HCT116 (cell line): ENCODE measurements around the gene C1orf35. TPM values are rescaled to one million over a fixed set of nuclear protein-coding genes. Genes with fewer than 3 reads are reported as not detected.

Source experiments
- ATAC-seq: fragments of 200-7000 bp; cut with Tn5 transposase; 2 replicates; pipeline ENCODE4 v1.9.1; 2020; ENCODE audit warnings: mild to moderate bottlenecking, moderate library complexity
- BruUV-seq: library from RNA; stranded (reverse); fragments of 400-500 nt; replicated peaks from 2 replicates; lab custom pipeline; 2021; lab: Mats Ljungman, UMichigan
- CTCF ChIA-PET: fragments of 300-600 bp; sonication (Branson Sonifier 250); formaldehyde crosslinking; loops from one replicate; lab custom pipeline; 2021; ENCODE audit warnings: antibody characterized with exemption; lab: Charles Lee
- POLR2A ChIA-PET: fragments of 300-600, 350-600 bp; sonication (Branson Sonifier 250); formaldehyde crosslinking; loops from one replicate; lab custom pipeline; 2021; ENCODE audit warnings: antibody characterized with exemption; lab: Charles Lee
- RAD21 ChIA-PET, 2 experiments: fragments of 300-600 bp; sonication (Branson Sonifier 250); formaldehyde crosslinking; loops; one replicate each; lab custom pipeline; 2023; ENCODE audit warnings: low total read pairs in 2 of 2; ENCODE audit not compliant: uncharacterized antibody in 2 of 2, unreplicated experiment in 2 of 2, low non-redundant PET in 1 of 2; lab: Charles Lee
- DNase-seq: peaks from one replicate; pipeline ENCODE4 v3.0.0-alpha.2; 2010; ENCODE audit warnings: low read depth, low spot score
- H2AFZ ChIP-seq: fragments of 200-600 bp; shearing (Covaris generic), sonication (generic); 2 replicates; pipeline ENCODE4 v1.6.1; 2017; ENCODE audit warnings: low read depth, mixed run types, mixed read lengths, antibody characterized with exemption, low read length; ENCODE audit not compliant: poor library complexity, severe bottlenecking
- H3K27ac ChIP-seq: 2 replicates; pipeline ENCODE4 v1.5.1; 2012; ENCODE audit warnings: low read depth, low read length
- H3K27me3 ChIP-seq: fragments of 200-600 bp; sonication (generic); 2 replicates; pipeline ENCODE4 v1.6.1; 2016; ENCODE audit warnings: mixed run types, low read length, mixed read lengths; ENCODE audit not compliant: insufficient read depth
- H3K36me3 ChIP-seq, 2 experiments: fragments of 200-500 bp in 1 of 2; fragments of 200-600 bp in 1 of 2; sonication (Bioruptor generic) in 1 of 2; sonication (generic) in 1 of 2; 2 replicates each; pipeline versions ENCODE4 v1.5.1 to v1.6.1; 2014 to 2016; ENCODE audit warnings: low read length in 2 of 2, inconsistent platforms in 1 of 2, mixed read lengths in 1 of 2, mixed run types in 1 of 2; ENCODE audit not compliant: insufficient read depth in 2 of 2, control insufficient read depth in 1 of 2
- H3K4me1 ChIP-seq, 2 experiments: fragments of 200-600 bp in 1 of 2; sonication (generic) in 1 of 2; 2 replicates each; pipeline versions ENCODE4 v1.5.1 to v1.6.1; 2012 to 2017; ENCODE audit warnings: low read length in 2 of 2, inconsistent platforms in 1 of 2, mild to moderate bottlenecking in 1 of 2, mixed read lengths in 1 of 2, mixed run types in 1 of 2, moderate library complexity in 1 of 2; ENCODE audit not compliant: insufficient read depth in 2 of 2, control insufficient read depth in 1 of 2
- H3K4me2 ChIP-seq: fragments of 200-600 bp; sonication (generic); 2 replicates; pipeline ENCODE4 v1.6.1; 2017; ENCODE audit warnings: mixed run types, low read length, mixed read lengths
- H3K4me3 ChIP-seq, 2 experiments: fragments of 200-600 bp in 1 of 2; sonication (generic) in 1 of 2; replicated peaks in 1 of 2; 2 replicates each; pipeline ENCODE4 v1.5.1; 2011 to 2016; ENCODE audit warnings: low read length in 2 of 2, control low read depth in 1 of 2, low read depth in 1 of 2, mild to moderate bottlenecking in 1 of 2, mixed read lengths in 1 of 2, mixed run types in 1 of 2
- H3K79me2 ChIP-seq: fragments of 200-600 bp; sonication (generic); 2 replicates; pipeline ENCODE4 v1.6.1; 2017; ENCODE audit warnings: mild to moderate bottlenecking, mixed run types, low read length, moderate library complexity, mixed read lengths; ENCODE audit not compliant: insufficient read depth
- H3K9ac ChIP-seq: fragments of 200-600 bp; sonication (generic); 2 replicates; pipeline ENCODE4 v1.6.1; 2016; ENCODE audit warnings: low read length, mixed read lengths
- H3K9me2 ChIP-seq: fragments of 200-600 bp; sonication (generic), shearing (Covaris generic); 2 replicates; pipeline ENCODE4 v1.6.1; 2017; ENCODE audit warnings: mixed run types, mild to moderate bottlenecking, moderate library complexity; ENCODE audit not compliant: insufficient read depth
- H3K9me3 ChIP-seq, 2 experiments: fragments of 200-500 bp in 1 of 2; fragments of 200-600 bp in 1 of 2; sonication (Bioruptor generic) in 1 of 2; sonication (generic) in 1 of 2; 2 replicates each; pipeline ENCODE4 v1.6.1; 2014 to 2017; ENCODE audit warnings: low read length in 2 of 2, mixed read lengths in 2 of 2, inconsistent platforms in 1 of 2, low read depth in 1 of 2, mild to moderate bottlenecking in 1 of 2, mixed run types in 1 of 2, moderate library complexity in 1 of 2; ENCODE audit not compliant: control insufficient read depth in 1 of 2, insufficient read depth in 1 of 2
- H4K20me1 ChIP-seq: fragments of 200-600 bp; sonication (generic), shearing (Covaris generic); 2 replicates; pipeline ENCODE4 v1.6.1; 2017; ENCODE audit warnings: mixed run types, mild to moderate bottlenecking, moderate library complexity; ENCODE audit not compliant: insufficient read depth
- CBX3 ChIP-seq: IDR thresholded peaks from 2 replicates; pipeline ENCODE4 v1.6.1; 2012; ENCODE audit warnings: low read depth
- CEBPB ChIP-seq: IDR thresholded peaks from 2 replicates; pipeline ENCODE4 v1.6.1; 2012; ENCODE audit warnings: low read depth
- ELF1 ChIP-seq: IDR thresholded peaks from 2 replicates; pipeline ENCODE4 v1.6.1; 2012; ENCODE audit warnings: low read depth, borderline replicate concordance
- EZH2phosphoT487 ChIP-seq: fragments of 200-600 bp; IDR thresholded peaks from 2 replicates; pipeline ENCODE4 v1.6.1; 2018; ENCODE audit warnings: antibody characterized with exemption, borderline replicate concordance
- FOSL1 ChIP-seq: IDR thresholded peaks from 2 replicates; pipeline ENCODE4 v1.6.1; 2012; ENCODE audit warnings: low read depth
- JUND ChIP-seq: IDR thresholded peaks from 2 replicates; pipeline ENCODE4 v1.6.1; 2012
- POLR2A ChIP-seq: IDR thresholded peaks from 2 replicates; pipeline ENCODE4 v1.7.0; 2011; ENCODE audit warnings: borderline replicate concordance; ENCODE audit not compliant: insufficient read depth, insufficient read length; ENCODE audit errors: extremely low read depth
- POLR2AphosphoS5 ChIP-seq: IDR thresholded peaks from 2 replicates; pipeline ENCODE4 v1.6.1; 2011; ENCODE audit warnings: mild to moderate bottlenecking, low read depth, low read length, moderate library complexity
- RAD21 ChIP-seq: IDR thresholded peaks from 2 replicates; pipeline ENCODE4 v1.6.1; 2012; ENCODE audit warnings: low read depth, mild to moderate bottlenecking
- SIN3A ChIP-seq: IDR thresholded peaks from 2 replicates; pipeline ENCODE4 v1.6.1; 2012; ENCODE audit warnings: low read depth
- SP1 ChIP-seq: IDR thresholded peaks from 2 replicates; pipeline ENCODE4 v1.6.1; 2012; ENCODE audit warnings: low read depth
- TCF7L2 ChIP-seq: IDR thresholded peaks from 2 replicates; pipeline ENCODE4 v1.7.0; 2011; ENCODE audit warnings: borderline replicate concordance, inconsistent platforms; ENCODE audit not compliant: insufficient read depth, insufficient read length; ENCODE audit errors: extremely low read depth
- YY1 ChIP-seq: IDR thresholded peaks from 2 replicates; pipeline ENCODE4 v1.6.1; 2011; ENCODE audit warnings: low read length, low read depth, moderate library complexity, mild to moderate bottlenecking; ENCODE audit not compliant: insufficient replicate concordance; ENCODE audit errors: extremely low read depth
- ZFX ChIP-seq: fragments of 450-650 bp; IDR thresholded peaks from 2 replicates; pipeline ENCODE4 v1.6.1; 2017
- intact Hi-C: fragments of 100-400 bp; cut with micrococcal nuclease; formaldehyde crosslinking; loops from 2 replicates; pipeline ENCODE4 v1.10.0; 2022
- total RNA-seq: library from RNA; stranded (reverse); gene quantifications from one replicate; pipeline ENCODE4 v1.2.1, GENCODE V29; 2021; ENCODE audit not compliant: unreplicated experiment
- TF ChIP-seq, protein P1 (sequence below): IDR thresholded peaks from 2 replicates; pipeline ENCODE4 v1.6.1; 2012
- TF ChIP-seq, protein P2 (sequence below): IDR thresholded peaks from 2 replicates; pipeline ENCODE4 v1.6.1; 2012; ENCODE audit warnings: low read depth
- TF ChIP-seq, protein P3 (sequence below), 3 experiments: fragments of 200-600 bp in 1 of 3; sonication (generic) in 1 of 3; IDR thresholded peaks in 2 of 3; conservative IDR thresholded peaks in 1 of 3; 2 replicates each; pipeline ENCODE4 v1.5.1; 2012 to 2017; ENCODE audit warnings: low read depth in 2 of 3, low read length in 2 of 3, antibody characterized with exemption in 1 of 3, borderline replicate concordance in 1 of 3, control low read depth in 1 of 3, mild to moderate bottlenecking in 1 of 3, mixed read lengths in 1 of 3, mixed run types in 1 of 3, moderate library complexity in 1 of 3; ENCODE audit not compliant: insufficient read depth in 1 of 3
- TF ChIP-seq, protein P4 (sequence below): IDR thresholded peaks from 2 replicates; pipeline ENCODE4 v1.6.1; 2012

C1orf35 gene
- total RNA-seq, 1 experiment from 2014 or later: 26.1 TPM

DNA sequence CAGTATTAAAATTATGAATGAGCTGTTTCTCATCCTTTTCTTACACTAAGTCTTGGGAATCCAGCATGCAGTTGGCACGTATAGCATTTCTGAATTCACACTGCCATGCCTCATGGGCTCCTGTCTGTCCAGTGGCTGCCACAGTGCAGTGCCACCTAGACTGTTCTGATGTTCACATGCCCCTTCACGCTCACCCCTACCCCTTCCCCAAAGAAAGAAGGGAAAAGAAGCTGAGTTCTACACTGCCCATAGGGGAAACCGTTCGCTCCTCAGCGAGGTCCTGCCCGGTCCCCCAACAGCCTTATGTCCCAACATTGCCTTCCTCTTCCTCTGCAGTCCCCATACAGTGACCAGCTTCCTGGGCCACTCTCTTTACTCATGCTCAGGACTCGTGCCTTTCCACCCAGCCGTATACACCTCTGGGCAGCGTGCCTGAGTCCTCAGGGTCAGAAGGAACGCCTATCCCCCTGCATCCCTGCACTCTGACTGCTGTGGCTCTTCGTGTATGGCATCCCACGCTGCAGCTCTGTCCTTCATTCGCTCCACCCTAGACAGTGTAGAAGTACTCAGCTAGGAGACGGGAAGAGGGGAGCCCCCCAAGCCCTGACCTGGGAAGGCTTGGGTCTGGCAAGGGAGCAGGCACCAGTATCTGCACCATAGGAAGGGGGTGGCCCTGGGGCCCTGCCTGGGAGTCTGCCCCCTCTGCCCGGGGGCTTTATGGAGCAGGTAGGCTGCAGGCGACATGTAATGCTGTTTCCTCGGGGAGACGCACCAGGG is 44.8 kb downstream of the C1orf35 start:
- no peaks in the 10 kb centered on the region for H4K20me1 ChIP-seq
- H3K4me1 ChIP-seq: peaks cover 0 to 12% of the 10 kb centered on the region in 2 experiments; a peak in 2 of 4 replicates
- intact Hi-C loops: no loop called here
- no peaks in the 10 kb centered on the region for H3K36me3 ChIP-seq
- no peak for ATAC-seq
- CTCF ChIA-PET: interaction anchor here (1.5 kb wide), 1 partner anchor 59 kb away, joined by 3 read pairs; no protein-coding TSS in a partner anchor
- H3K4me2 ChIP-seq: no peak overlapping the region
- no peaks in the 10 kb centered on the region for H3K9me2 ChIP-seq
- H3K9ac ChIP-seq: no peak overlapping the region
- TF ChIP-seq FOSL1 (no peak), EZH2phosphoT487 (no peak), JUND (no peak), CBX3 (no peak), TCF7L2 (no peak), RAD21 (no peak), SIN3A (no peak), ZFX (no peak), YY1 (no peak), SP1 (no peak), POLR2A (no peak), CEBPB (no peak), ELF1 (no peak), POLR2AphosphoS5 (no peak)
- TF ChIP-seq, protein P1, sequence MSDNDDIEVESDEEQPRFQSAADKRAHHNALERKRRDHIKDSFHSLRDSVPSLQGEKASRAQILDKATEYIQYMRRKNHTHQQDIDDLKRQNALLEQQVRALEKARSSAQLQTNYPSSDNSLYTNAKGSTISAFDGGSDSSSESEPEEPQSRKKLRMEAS: no peak
- TF ChIP-seq, protein P2, sequence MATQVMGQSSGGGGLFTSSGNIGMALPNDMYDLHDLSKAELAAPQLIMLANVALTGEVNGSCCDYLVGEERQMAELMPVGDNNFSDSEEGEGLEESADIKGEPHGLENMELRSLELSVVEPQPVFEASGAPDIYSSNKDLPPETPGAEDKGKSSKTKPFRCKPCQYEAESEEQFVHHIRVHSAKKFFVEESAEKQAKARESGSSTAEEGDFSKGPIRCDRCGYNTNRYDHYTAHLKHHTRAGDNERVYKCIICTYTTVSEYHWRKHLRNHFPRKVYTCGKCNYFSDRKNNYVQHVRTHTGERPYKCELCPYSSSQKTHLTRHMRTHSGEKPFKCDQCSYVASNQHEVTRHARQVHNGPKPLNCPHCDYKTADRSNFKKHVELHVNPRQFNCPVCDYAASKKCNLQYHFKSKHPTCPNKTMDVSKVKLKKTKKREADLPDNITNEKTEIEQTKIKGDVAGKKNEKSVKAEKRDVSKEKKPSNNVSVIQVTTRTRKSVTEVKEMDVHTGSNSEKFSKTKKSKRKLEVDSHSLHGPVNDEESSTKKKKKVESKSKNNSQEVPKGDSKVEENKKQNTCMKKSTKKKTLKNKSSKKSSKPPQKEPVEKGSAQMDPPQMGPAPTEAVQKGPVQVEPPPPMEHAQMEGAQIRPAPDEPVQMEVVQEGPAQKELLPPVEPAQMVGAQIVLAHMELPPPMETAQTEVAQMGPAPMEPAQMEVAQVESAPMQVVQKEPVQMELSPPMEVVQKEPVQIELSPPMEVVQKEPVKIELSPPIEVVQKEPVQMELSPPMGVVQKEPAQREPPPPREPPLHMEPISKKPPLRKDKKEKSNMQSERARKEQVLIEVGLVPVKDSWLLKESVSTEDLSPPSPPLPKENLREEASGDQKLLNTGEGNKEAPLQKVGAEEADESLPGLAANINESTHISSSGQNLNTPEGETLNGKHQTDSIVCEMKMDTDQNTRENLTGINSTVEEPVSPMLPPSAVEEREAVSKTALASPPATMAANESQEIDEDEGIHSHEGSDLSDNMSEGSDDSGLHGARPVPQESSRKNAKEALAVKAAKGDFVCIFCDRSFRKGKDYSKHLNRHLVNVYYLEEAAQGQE: no peak
- TF ChIP-seq, protein P3, sequence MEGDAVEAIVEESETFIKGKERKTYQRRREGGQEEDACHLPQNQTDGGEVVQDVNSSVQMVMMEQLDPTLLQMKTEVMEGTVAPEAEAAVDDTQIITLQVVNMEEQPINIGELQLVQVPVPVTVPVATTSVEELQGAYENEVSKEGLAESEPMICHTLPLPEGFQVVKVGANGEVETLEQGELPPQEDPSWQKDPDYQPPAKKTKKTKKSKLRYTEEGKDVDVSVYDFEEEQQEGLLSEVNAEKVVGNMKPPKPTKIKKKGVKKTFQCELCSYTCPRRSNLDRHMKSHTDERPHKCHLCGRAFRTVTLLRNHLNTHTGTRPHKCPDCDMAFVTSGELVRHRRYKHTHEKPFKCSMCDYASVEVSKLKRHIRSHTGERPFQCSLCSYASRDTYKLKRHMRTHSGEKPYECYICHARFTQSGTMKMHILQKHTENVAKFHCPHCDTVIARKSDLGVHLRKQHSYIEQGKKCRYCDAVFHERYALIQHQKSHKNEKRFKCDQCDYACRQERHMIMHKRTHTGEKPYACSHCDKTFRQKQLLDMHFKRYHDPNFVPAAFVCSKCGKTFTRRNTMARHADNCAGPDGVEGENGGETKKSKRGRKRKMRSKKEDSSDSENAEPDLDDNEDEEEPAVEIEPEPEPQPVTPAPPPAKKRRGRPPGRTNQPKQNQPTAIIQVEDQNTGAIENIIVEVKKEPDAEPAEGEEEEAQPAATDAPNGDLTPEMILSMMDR (IDR thresholded peaks at IDR 0.05 in 2 of 3, conservative IDR thresholded peaks at IDR 0.05 in 1 of 3; ENCODE audit: borderline replicate concordance in 1 of 3, insufficient read depth in 1 of 3, low read depth in 2 of 3, low read length in 2 of 3): no peak
- TF ChIP-seq, protein P4, sequence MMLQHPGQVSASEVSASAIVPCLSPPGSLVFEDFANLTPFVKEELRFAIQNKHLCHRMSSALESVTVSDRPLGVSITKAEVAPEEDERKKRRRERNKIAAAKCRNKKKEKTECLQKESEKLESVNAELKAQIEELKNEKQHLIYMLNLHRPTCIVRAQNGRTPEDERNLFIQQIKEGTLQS: no peak
- TF ChIP-seq, all 23 proteins: peak for 0
- ChIA-PET RAD21 (no interaction called here), POLR2A (interaction anchor here (1.1 kb wide), 1 partner anchor 24 kb away, joined by 3 read pairs; the partner anchor contains the start of gene ARF1)
- no peak overlapping the region for H3K4me3 ChIP-seq
- no peaks in the 10 kb centered on the region for H3K27me3 ChIP-seq
- no peak for DNase-seq
- H3K9me3 ChIP-seq: no peaks in the 10 kb centered on the region
- no peak overlapping the region for H3K27ac ChIP-seq
- no TSS peak for BruUV-seq
- no peak overlapping the region for H2AFZ ChIP-seq
- H3K79me2 ChIP-seq: no peaks in the 10 kb centered on the region
